ENCODE measurements around the gene STRBP. TPM values are rescaled to one million over a fixed set of nuclear protein-coding genes. Genes with fewer than 3 reads are reported as not detected.

Gene STRBP
- total RNA-seq, 1 experiment from 2014 or later: 39.9 TPM

DNA sequence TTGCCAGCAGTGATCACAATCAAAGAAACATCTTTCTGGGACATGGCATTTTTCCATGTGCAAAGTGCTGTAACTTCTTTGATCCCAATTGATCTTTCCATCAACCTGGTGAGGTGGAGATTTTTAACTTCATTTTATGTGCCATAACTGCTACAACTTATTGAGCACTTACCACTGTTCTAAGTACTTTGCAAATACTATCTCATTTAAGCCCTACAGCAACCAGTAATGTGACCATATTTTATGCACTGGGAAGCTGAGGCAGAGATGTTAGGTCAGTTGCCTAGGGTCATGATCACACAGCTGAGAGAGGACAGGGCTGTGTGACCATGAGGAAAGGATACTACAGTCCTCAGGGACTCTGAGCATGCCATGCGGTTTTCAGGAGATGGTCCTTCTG lies 17.9 kb upstream of the STRBP start:
- CTCF ChIA-PET: no interaction called here
- no peak for TF ChIP-seq EZH2 (IDR thresholded peaks at IDR 0.05; ENCODE audit: low read depth)
- Histone ChIP-seq H3K36me3 (ENCODE audit: low read depth) (no peaks in the 10 kb centered on the region), H3K4me1 (replicated peaks; ENCODE audit: insufficient read depth) (peaks cover 18% of the 10 kb centered on the region), H3K27ac (no peak overlapping the region), H3K9me2 (ENCODE audit: insufficient read depth) (no peaks in the 10 kb centered on the region), H4K20me1 (ENCODE audit: insufficient read depth) (no peaks in the 10 kb centered on the region), H3K79me2 (ENCODE audit: low read depth) (no peaks in the 10 kb centered on the region), H3K9me3 (ENCODE audit: insufficient read depth, low read depth) (no peaks in the 10 kb centered on the region), H3K4me2 (no peak overlapping the region), H3K27me3 (ENCODE audit: insufficient read depth, low read depth) (no peaks in the 10 kb centered on the region), H3K4me3 (no peak overlapping the region), H2AFZ (no peak overlapping the region), H3F3A (ENCODE audit: insufficient read depth, low read depth) (no peaks in the 10 kb centered on the region)
- DNase-seq: no peak
- BruUV-seq (replicated peaks): no TSS peak
- intact Hi-C loops (cut with micrococcal nuclease; ENCODE audit: unreplicated experiment): no loop called here
- POLR2A ChIA-PET (ENCODE audit: unreplicated experiment): no interaction called here

DNA sequence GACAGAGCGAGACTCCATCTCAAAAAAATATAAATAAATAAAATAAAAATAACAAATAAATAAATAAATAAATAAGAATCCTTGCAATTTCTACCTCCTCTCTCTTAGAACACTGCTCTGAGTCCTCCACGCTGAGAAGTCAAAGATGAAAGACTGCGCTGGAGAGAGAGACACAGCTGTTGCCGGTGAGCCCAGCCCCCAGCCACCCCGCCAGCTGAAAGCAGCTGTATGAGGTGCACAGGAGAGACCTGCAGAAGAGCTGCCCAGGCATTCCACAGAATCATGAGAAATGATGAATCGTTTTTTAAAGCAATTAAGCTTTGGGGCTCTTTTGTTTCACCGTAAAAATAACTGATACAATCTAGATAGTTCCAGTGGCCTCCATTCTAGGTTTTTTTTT lies 16.3 kb upstream of the STRBP start:
- Histone ChIP-seq H3K9me2 (ENCODE audit: insufficient read depth) (no peaks in the 10 kb centered on the region), H4K20me1 (ENCODE audit: insufficient read depth) (no peaks in the 10 kb centered on the region), H3K79me2 (ENCODE audit: low read depth) (no peaks in the 10 kb centered on the region), H3K4me1 (replicated peaks; ENCODE audit: insufficient read depth) (peaks cover 18% of the 10 kb centered on the region), H2AFZ (no peak overlapping the region), H3K27me3 (ENCODE audit: insufficient read depth, low read depth) (no peaks in the 10 kb centered on the region), H3F3A (ENCODE audit: insufficient read depth, low read depth) (no peaks in the 10 kb centered on the region), H3K4me2 (no peak overlapping the region), H3K36me3 (ENCODE audit: low read depth) (no peaks in the 10 kb centered on the region), H3K27ac (no peak overlapping the region), H3K9me3 (ENCODE audit: insufficient read depth, low read depth) (no peaks in the 10 kb centered on the region), H3K4me3 (no peak overlapping the region)
- ChIA-PET CTCF (no interaction called here), POLR2A (ENCODE audit: unreplicated experiment) (no interaction called here)
- TF ChIP-seq, protein P1, sequence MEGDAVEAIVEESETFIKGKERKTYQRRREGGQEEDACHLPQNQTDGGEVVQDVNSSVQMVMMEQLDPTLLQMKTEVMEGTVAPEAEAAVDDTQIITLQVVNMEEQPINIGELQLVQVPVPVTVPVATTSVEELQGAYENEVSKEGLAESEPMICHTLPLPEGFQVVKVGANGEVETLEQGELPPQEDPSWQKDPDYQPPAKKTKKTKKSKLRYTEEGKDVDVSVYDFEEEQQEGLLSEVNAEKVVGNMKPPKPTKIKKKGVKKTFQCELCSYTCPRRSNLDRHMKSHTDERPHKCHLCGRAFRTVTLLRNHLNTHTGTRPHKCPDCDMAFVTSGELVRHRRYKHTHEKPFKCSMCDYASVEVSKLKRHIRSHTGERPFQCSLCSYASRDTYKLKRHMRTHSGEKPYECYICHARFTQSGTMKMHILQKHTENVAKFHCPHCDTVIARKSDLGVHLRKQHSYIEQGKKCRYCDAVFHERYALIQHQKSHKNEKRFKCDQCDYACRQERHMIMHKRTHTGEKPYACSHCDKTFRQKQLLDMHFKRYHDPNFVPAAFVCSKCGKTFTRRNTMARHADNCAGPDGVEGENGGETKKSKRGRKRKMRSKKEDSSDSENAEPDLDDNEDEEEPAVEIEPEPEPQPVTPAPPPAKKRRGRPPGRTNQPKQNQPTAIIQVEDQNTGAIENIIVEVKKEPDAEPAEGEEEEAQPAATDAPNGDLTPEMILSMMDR (conservative IDR thresholded peaks at IDR 0.05): no peak
- TF ChIP-seq EZH2 (IDR thresholded peaks at IDR 0.05; ENCODE audit: low read depth): no peak
- intact Hi-C loops (cut with micrococcal nuclease; ENCODE audit: unreplicated experiment): no loop called here
- DNase-seq: no peak
- BruUV-seq (replicated peaks): no TSS peak

DNA sequence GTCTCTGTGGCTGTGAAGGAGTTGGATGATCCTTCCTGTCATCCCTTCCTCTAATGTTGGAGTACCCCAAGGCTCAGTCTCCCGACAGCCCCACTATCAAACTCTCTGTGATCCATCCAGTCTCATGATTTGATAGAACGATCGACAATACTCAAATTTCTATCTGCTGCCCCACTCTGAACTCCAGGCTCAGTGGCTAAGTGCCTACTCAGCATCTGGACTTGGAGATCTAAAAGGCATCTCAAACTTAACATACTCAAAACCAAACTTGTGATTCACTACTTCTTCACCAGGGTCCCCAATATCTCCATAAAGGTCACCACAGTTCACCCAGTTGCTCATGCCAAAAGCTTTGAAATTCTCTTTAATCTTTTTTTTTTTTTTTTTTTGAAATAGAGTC lies 15.1 kb upstream of the STRBP start:
- ChIA-PET POLR2A (ENCODE audit: unreplicated experiment) (no interaction called here), CTCF (no interaction called here)
- intact Hi-C loops (cut with micrococcal nuclease; ENCODE audit: unreplicated experiment): no loop called here
- H3K4me2 ChIP-seq: no peak overlapping the region
- H2AFZ ChIP-seq: no peak overlapping the region
- H4K20me1 ChIP-seq (ENCODE audit: insufficient read depth): no peaks in the 10 kb centered on the region
- H3K27ac ChIP-seq: no peak overlapping the region
- no peaks in the 10 kb centered on the region for H3K79me2 ChIP-seq (ENCODE audit: low read depth)
- H3K4me3 ChIP-seq: no peak overlapping the region
- H3K9me3 ChIP-seq (ENCODE audit: insufficient read depth, low read depth): no peaks in the 10 kb centered on the region
- H3K4me1 ChIP-seq (replicated peaks; ENCODE audit: insufficient read depth): peaks cover 18% of the 10 kb centered on the region
- no peak for TF ChIP-seq EZH2 (IDR thresholded peaks at IDR 0.05; ENCODE audit: low read depth)
- TF ChIP-seq, protein P1 (conservative IDR thresholded peaks at IDR 0.05): no peak
- no peaks in the 10 kb centered on the region for H3K9me2 ChIP-seq (ENCODE audit: insufficient read depth)
- H3F3A ChIP-seq (ENCODE audit: insufficient read depth, low read depth): no peaks in the 10 kb centered on the region
- BruUV-seq (replicated peaks): no TSS peak
- H3K27me3 ChIP-seq (ENCODE audit: insufficient read depth, low read depth): no peaks in the 10 kb centered on the region
- DNase-seq: no peak
- no peaks in the 10 kb centered on the region for H3K36me3 ChIP-seq (ENCODE audit: low read depth)

DNA sequence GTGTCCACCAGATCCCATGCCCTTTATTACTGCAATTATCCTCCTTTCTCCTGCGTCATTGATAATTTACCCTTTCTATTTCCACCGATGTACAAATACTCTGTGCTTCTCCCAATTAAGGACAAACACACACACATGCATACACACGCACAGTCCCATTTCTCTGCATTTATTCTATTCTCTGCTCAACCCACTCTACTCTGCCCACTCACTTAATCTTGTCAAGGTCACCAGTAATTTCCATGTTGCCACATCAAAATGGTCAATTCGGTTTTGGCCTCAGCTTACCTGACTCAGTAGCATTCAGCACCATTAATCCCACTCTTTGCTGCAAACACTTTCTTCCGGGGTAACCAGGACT lies 14.6 kb upstream of the STRBP start:
- no peak for TF ChIP-seq EZH2 (IDR thresholded peaks at IDR 0.05; ENCODE audit: low read depth)
- TF ChIP-seq, protein P1 (conservative IDR thresholded peaks at IDR 0.05): no peak
- H4K20me1 ChIP-seq (ENCODE audit: insufficient read depth): no peaks in the 10 kb centered on the region
- no peak overlapping the region for H3K27ac ChIP-seq
- intact Hi-C loops (cut with micrococcal nuclease; ENCODE audit: unreplicated experiment): no loop called here
- H3K79me2 ChIP-seq (ENCODE audit: low read depth): no peaks in the 10 kb centered on the region
- H3F3A ChIP-seq (ENCODE audit: insufficient read depth, low read depth): no peaks in the 10 kb centered on the region
- ChIA-PET POLR2A (ENCODE audit: unreplicated experiment) (no interaction called here), CTCF (no interaction called here)
- H3K4me1 ChIP-seq (replicated peaks; ENCODE audit: insufficient read depth): peaks cover 18% of the 10 kb centered on the region
- no peaks in the 10 kb centered on the region for H3K36me3 ChIP-seq (ENCODE audit: low read depth)
- H3K27me3 ChIP-seq (ENCODE audit: insufficient read depth, low read depth): no peaks in the 10 kb centered on the region
- H3K9me3 ChIP-seq (ENCODE audit: insufficient read depth, low read depth): no peaks in the 10 kb centered on the region
- no peak for DNase-seq
- H3K9me2 ChIP-seq (ENCODE audit: insufficient read depth): no peaks in the 10 kb centered on the region
- peak overlapping the region; percentile 74 for H3K4me2 ChIP-seq
- no peak overlapping the region for H2AFZ ChIP-seq
- BruUV-seq (replicated peaks): no TSS peak
- no peak overlapping the region for H3K4me3 ChIP-seq

All from PC-9 (cell line).